AG10803 (cell line): ENCODE data around the gene VWA8.
A peak's percentile ranks its signal among the peaks of the same experiment; 100 is the strongest.
"Not testable (repeated sequence)": the region's sequence is repeated elsewhere in the genome, so short reads cannot be mapped to it uniquely, and the experiment has no call there.

Source experiments
- DNase-seq: peaks from one replicate; pipeline ENCODE4 v3.0.0; 2010; ENCODE audit warnings: low read depth
- H3K4me3 ChIP-seq: 2 replicates; pipeline ENCODE4 v1.5.1; 2011; ENCODE audit warnings: mild to moderate bottlenecking, low read length, control low read depth
- CTCF ChIP-seq: conservative IDR thresholded peaks from 2 replicates; pipeline ENCODE4 v1.5.1; 2011; ENCODE audit warnings: mild to moderate bottlenecking, low read length, control low read depth, inconsistent platforms

Gene VWA8

GRCh38 chr13:41579168-41579567, 381.7 kb downstream of the VWA8 start:
- TF ChIP-seq CTCF: no peak
- H3K4me3 ChIP-seq: no peak overlapping the region
- DNase-seq: no peak

GRCh38 chr13:41578371-41578770, 382.5 kb downstream of the VWA8 start:
- no peak for TF ChIP-seq CTCF
- H3K4me3 ChIP-seq: no peak overlapping the region
- DNase-seq: no peak

DNA sequence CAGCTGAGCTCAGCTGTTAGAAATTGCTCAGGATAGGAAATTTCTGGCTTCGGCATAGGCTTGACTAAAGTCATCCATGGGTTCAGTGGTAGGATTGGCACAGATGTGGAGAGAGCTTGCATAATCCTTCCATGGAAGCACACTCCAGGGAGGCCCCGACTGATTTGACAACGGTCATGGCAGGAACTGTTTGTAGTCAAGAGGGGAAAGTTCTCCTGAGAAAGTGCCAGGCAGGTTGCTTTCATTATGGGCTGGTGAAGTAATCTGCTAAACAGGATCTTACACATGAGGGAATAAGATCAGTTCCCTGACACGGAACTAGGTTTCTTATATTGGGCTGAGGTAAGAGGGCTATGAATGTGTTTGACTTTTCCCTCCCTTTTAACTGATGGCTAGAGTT, 383.5 kb downstream of the VWA8 start:
- no peak overlapping the region for H3K4me3 ChIP-seq
- DNase-seq: peak; percentile 85
- TF ChIP-seq CTCF: no peak

DNA sequence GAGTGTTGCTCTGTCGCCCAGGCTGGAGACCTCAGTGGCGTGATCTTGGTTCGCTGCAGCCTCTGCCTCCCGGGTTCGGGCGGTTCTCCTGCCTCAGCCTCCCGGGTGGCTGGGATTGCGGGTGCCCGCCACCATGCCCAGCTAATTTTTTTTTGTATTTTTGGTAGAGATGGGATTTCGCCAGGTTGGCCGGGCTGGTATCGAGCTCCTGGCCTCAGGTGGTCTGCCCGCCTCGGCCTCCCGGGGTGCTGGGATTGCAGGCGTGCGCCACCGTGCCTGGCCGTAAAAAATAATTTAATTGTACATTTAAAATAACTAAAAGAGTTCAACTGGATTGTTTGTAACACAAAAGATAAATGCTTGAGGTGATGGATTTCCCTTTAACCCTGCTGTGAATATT, 387.3 kb downstream of the VWA8 start:
- DNase-seq, H3K4me3 ChIP-seq: not testable (repeated sequence)

GRCh38 chr13:41571817-41572340, 389.0 kb downstream of the VWA8 start:
- not testable (repeated sequence) for DNase-seq, H3K4me3 ChIP-seq

DNA sequence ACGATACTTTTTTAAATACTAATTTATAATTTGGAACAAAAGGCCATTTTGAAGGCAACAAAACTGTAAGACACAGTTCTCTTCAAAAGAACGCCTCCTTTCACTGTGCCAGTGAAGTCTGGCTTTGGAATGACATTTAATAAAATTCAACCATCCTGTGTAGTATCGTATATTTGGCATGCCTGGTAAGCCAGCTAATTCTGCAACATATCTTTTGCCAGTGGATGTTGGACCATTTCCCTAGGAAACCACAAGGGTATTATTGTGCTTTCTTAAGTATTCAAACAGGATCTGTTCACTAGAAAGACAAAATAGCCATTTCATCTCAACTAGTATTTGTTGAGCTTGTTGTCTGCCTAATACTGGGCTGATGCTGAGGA, 391.9 kb downstream of the VWA8 start:
- H3K4me3 ChIP-seq: no peak overlapping the region
- no peak for TF ChIP-seq CTCF
- DNase-seq: peak; percentile 79

DNA sequence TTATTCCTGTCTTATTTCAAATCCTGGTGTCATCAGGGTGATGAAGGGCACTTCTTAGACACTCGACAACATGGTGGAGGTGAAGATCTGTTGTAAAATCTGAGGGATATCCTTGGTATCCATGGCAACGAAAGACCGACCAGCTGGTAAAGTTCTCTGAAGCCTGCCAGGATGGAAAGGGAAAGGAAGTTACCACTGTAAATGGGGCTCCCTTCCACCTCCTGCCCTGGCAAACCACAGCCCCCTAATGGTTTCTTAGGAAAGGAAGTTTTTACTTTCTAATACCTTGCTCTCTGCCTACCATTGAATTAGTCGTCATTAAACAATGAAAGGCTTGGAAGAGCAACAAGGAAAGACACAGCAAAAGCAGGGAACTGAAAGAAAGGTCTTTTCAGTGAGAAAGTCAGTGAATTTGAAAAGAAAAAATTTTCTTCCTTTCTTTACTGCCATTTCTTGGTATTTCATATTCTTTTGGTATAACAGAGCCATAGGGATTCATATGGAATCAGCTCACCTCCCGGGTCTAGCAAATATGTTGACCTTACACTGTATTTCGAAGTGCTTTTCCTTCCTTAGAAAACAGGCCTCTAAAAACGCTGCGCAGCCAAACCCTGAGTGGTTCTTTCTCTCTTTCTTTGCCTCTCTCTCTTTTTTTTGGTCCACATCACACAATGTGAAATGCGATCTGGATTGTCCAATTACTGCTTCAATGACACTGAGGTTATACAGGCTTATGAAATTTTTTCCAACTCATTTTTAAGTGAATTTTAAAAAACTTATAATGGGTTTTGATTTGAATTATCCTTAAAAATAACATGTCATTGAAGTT, 392.6 kb downstream of the VWA8 start:
- H3K4me3 ChIP-seq: no peak overlapping the region
- no peak for DNase-seq
- no peak for TF ChIP-seq CTCF

GRCh38 chr13:41567363-41567762, 393.5 kb downstream of the VWA8 start:
- DNase-seq: no peak
- H3K4me3 ChIP-seq: no peak overlapping the region
- TF ChIP-seq CTCF: no peak
